Adrenal gland (tissue), 5 donors: ENCODE measurements around the gene HGF.

Source experiments
- POLR2A ChIP-seq, 2 donors: fragments of 450-650 bp; IDR thresholded peaks; one replicate each; pipeline ENCODE4 v1.6.1; 2017; ENCODE audit warnings: antibody characterized with exemption in 2 of 2, mild to moderate bottlenecking in 2 of 2, moderate library complexity in 1 of 2
- TF ChIP-seq, protein P1 (sequence below), 6 experiments: fragments of 450-650 bp in 4 of 6; fragments of 200-600 bp in 2 of 6; sonication (generic) in 1 of 6; IDR thresholded peaks; 1 replicate in 5 of 6; 2 replicates in 1 of 6; pipeline versions ENCODE4 v1.5.1 to v1.8.0; 2016 to 2021; ENCODE audit warnings: antibody characterized with exemption in 6 of 6, mild to moderate bottlenecking in 2 of 6, moderate library complexity in 1 of 6
- donor health status: DM: no; HTN: no; CAD: no.

DNA sequence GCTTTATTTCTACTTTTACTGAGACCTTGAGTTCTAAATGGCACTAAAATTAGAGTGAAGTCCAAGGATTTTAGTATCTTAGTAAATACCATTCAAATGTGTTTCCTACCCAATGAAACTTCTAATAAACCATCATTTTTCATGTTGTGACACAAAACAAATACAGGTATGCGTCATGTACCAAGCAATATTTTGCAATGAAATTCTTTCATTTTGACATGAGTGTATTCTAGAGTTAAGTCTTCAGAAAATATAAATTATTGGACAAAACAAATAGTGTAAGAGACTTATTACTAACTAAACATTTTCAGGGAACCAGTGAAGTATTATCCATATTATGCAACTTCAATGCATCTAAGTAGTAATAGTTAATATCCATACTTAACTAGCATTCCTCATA is 16.5 kb downstream of the HGF start:
- TF ChIP-seq, protein P1, sequence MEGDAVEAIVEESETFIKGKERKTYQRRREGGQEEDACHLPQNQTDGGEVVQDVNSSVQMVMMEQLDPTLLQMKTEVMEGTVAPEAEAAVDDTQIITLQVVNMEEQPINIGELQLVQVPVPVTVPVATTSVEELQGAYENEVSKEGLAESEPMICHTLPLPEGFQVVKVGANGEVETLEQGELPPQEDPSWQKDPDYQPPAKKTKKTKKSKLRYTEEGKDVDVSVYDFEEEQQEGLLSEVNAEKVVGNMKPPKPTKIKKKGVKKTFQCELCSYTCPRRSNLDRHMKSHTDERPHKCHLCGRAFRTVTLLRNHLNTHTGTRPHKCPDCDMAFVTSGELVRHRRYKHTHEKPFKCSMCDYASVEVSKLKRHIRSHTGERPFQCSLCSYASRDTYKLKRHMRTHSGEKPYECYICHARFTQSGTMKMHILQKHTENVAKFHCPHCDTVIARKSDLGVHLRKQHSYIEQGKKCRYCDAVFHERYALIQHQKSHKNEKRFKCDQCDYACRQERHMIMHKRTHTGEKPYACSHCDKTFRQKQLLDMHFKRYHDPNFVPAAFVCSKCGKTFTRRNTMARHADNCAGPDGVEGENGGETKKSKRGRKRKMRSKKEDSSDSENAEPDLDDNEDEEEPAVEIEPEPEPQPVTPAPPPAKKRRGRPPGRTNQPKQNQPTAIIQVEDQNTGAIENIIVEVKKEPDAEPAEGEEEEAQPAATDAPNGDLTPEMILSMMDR (IDR thresholded peaks at IDR 0.05): no peak
- TF ChIP-seq POLR2A (IDR thresholded peaks at IDR 0.05): no peak
